ENCODE results near the gene OCRL.

- no peak for TF ChIP-seq CTCF (conservative IDR thresholded peaks at IDR 0.05; ENCODE audit: low read length)
- TF ChIP-seq EZH2phosphoT487 (IDR thresholded peaks at IDR 0.05; ENCODE audit: borderline replicate concordance): no peak
These were observed 89.8 kb downstream of the OCRL start for GRCh38 chrX:129629837-129630236.

Data from Loucy (cell line).